OCI-LY3 (cell line): ENCODE measurements around the gene D2HGDH.

Experiments
- CTCF ChIP-seq: fragments of 200-600, 300-600 bp; sonication (generic); IDR thresholded peaks from 2 replicates; pipeline ENCODE4 v1.5.1; 2014; ENCODE audit warnings: antibody characterized with exemption, low read length, low read depth
- EZH2phosphoT487 ChIP-seq: fragments of 200-600 bp; shearing (Covaris generic); IDR thresholded peaks from 2 replicates; pipeline ENCODE4 v1.6.1; 2018; ENCODE audit warnings: antibody characterized with exemption, mixed run types, low read depth

- TF ChIP-seq CTCF = no peak
- TF ChIP-seq EZH2phosphoT487 = no peak
Measured at GRCh38 chr2:241739651-241740050, 5.2 kb downstream of the D2HGDH start.
